ENCODE results near the gene OR10V1. TPM values are rescaled to one million over a fixed set of nuclear protein-coding genes. Genes with fewer than 3 reads are reported as not detected.

Gene OR10V1
- total and polyA plus RNA-seq, 3 donors from 2014 or later = 0.39 TPM; not detected in 2

DNA sequence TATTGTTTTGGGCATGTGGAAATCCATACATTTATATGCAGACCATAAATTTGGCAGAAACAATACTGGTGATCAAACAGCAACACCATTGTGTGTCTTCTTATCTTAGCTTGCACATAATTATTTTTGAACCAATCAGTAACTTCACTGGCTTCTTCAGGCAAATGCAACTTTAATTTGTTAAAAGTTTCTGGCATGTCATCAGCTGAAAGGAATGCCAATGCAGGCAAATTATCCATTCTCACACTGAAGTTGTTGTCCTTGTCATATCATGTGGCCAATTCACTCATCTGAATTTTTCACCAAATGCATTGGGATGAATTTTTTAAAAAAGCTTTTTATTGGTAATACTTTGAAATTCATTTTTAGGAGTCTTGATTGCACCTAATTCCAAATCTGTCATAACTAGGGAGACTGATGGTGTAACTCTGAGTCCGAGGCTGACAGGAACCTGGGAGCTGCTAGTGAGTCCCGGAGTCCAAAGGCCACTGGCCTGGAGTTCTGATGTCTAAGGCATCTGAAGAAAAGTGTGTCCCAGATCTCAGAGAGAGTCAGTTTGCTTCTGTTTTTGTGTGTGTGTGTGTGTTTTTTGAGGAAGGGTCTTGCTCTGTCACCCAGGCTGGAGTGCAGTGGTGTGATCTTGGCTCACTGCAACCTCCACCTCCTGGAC lies 17.4 kb upstream of the OR10V1 start:
- H3K9me3 ChIP-seq = no peaks in the 10 kb centered on the region
- no peaks in the 10 kb centered on the region for H3K4me1 ChIP-seq
- H3K27ac ChIP-seq = no peak overlapping the region
- no peak overlapping the region for H3K4me3 ChIP-seq
- no peaks in the 10 kb centered on the region for H3K36me3 ChIP-seq (ENCODE audit: low read depth, missing control alignments)
- no peaks in the 10 kb centered on the region for H3K27me3 ChIP-seq
- DNase-seq = no peak
- TF ChIP-seq, protein P1, sequence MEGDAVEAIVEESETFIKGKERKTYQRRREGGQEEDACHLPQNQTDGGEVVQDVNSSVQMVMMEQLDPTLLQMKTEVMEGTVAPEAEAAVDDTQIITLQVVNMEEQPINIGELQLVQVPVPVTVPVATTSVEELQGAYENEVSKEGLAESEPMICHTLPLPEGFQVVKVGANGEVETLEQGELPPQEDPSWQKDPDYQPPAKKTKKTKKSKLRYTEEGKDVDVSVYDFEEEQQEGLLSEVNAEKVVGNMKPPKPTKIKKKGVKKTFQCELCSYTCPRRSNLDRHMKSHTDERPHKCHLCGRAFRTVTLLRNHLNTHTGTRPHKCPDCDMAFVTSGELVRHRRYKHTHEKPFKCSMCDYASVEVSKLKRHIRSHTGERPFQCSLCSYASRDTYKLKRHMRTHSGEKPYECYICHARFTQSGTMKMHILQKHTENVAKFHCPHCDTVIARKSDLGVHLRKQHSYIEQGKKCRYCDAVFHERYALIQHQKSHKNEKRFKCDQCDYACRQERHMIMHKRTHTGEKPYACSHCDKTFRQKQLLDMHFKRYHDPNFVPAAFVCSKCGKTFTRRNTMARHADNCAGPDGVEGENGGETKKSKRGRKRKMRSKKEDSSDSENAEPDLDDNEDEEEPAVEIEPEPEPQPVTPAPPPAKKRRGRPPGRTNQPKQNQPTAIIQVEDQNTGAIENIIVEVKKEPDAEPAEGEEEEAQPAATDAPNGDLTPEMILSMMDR (IDR thresholded peaks at IDR 0.05) = no peak
- TF ChIP-seq POLR2A (IDR thresholded peaks at IDR 0.05) = no peak
- 87 to 89% methylated on average over 2 of the region's 2 CpGs for WGBS, 2 donors
- intact Hi-C loops (cut with DNase I; ENCODE audit: low total_unique reads) = no loop called here

DNA sequence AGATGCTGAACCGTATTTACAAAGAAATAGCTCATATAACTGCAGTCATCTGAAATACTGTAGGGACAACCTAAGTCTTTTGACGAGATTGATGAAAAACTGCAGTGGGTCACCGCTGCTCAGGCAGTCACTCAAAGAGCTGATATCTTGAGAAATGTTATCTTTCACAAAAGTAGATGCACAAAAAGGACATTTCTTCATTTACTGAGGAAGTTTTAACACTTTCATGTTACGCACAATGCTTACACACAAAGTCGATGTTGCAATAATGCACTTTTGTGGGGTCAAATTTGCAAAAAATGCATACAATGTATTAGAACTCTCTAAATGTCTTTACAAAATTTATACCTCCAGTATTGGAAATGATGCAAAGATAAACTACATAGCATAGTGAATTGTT lies 16.2 kb upstream of the OR10V1 start:
- WGBS, 2 donors = 89 to 90% methylated on average over 5 of the region's 5 CpGs
- TF ChIP-seq, protein P1 (IDR thresholded peaks at IDR 0.05) = no peak
- TF ChIP-seq POLR2A (IDR thresholded peaks at IDR 0.05) = no peak

DNA sequence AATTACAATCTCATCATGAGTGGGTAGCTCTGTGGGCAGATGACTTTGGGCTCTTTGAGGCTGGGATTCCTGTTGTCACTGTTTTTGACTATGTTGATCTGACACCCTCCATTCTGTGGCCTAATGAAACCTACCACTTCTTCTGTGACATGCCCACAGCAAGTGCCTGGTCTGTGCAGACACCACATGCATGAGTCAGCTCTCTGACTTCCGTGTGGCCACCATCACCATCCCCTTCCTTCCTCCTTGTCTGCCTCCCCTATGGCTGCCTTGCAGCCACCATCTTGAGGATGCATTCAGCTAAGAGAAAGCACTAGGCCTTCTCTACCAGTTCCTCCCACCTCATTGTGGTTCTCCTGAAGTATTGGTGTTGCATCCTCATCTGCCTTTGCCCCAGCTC lies 15.3 kb upstream of the OR10V1 start:
- DNase-seq = no peak
- no peaks in the 10 kb centered on the region for H3K27me3 ChIP-seq
- 60 to 64% methylated on average over 1 of the region's 1 CpG for WGBS, 2 donors
- H3K36me3 ChIP-seq (ENCODE audit: low read depth, missing control alignments) = no peaks in the 10 kb centered on the region
- H3K9me3 ChIP-seq = no peaks in the 10 kb centered on the region
- no peak overlapping the region for H3K27ac ChIP-seq
- intact Hi-C loops (cut with DNase I; ENCODE audit: low total_unique reads) = no loop called here
- TF ChIP-seq, protein P1 (IDR thresholded peaks at IDR 0.05) = no peak
- TF ChIP-seq POLR2A (IDR thresholded peaks at IDR 0.05) = no peak
- H3K4me1 ChIP-seq = no peaks in the 10 kb centered on the region
- no peak overlapping the region for H3K4me3 ChIP-seq

More for the DNA sequence above, 16.2 kb upstream of the OR10V1 start:
- no peaks in the 10 kb centered on the region for H3K4me1 ChIP-seq
- H3K4me3 ChIP-seq = no peak overlapping the region
- intact Hi-C loops (cut with DNase I; ENCODE audit: low total_unique reads) = no loop called here
- no peaks in the 10 kb centered on the region for H3K36me3 ChIP-seq (ENCODE audit: low read depth, missing control alignments)
- H3K27ac ChIP-seq = no peak overlapping the region
- DNase-seq = no peak
- no peaks in the 10 kb centered on the region for H3K9me3 ChIP-seq
- H3K27me3 ChIP-seq = no peaks in the 10 kb centered on the region

DNA sequence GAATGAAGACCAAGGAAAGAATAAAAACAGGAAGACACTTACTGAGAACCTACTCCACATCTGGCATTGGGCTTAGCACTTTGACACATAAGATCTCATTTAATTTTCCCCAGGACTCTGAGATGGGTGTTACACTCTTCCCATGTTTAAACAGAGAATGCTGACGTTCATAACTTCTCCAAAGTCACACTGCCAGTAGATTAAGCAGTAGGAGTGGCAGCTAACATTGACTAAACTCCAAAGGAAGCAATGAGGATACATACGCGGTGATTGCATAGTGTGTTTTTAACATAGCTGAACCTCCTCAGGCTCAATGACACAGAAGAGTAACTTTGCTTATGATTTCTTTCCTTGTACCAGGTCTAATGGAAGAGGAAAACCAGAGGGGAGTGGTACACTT lies 14.5 kb upstream of the OR10V1 start:
- Histone ChIP-seq H3K9me3 (no peaks in the 10 kb centered on the region), H3K4me3 (no peak overlapping the region), H3K36me3 (ENCODE audit: low read depth, missing control alignments) (no peaks in the 10 kb centered on the region), H3K4me1 (no peaks in the 10 kb centered on the region), H3K27me3 (no peaks in the 10 kb centered on the region), H3K27ac (no peak overlapping the region)
- 81 to 82% methylated on average over 3 of the region's 3 CpGs for WGBS, 2 donors
- intact Hi-C loops (cut with DNase I; ENCODE audit: low total_unique reads) = no loop called here
- DNase-seq = no peak
- TF ChIP-seq, protein P1 (IDR thresholded peaks at IDR 0.05) = no peak
- TF ChIP-seq POLR2A (IDR thresholded peaks at IDR 0.05) = no peak

DNA sequence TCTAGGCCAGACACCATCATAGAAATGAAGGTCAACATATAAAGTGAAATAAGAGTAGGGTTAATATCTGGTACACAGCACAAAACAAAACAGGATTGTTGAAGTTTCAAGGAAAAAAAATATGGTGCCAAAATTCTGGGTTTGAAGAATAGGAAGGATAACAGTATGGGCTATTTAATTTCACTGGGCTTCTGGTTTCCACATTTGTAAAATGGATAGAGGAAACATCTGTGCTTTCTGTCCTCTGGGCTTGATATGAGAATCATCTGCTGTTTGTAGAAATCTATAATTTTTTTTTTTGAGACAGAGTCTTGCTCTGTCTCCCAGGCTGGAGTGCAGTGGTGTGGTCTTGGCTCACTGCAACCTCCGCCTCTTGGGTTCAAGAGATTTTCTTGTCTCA lies 13.8 kb upstream of the OR10V1 start:
- H3K4me1 ChIP-seq = no peaks in the 10 kb centered on the region
- H3K27ac ChIP-seq = no peak overlapping the region
- H3K9me3 ChIP-seq = no peaks in the 10 kb centered on the region
- H3K27me3 ChIP-seq = no peaks in the 10 kb centered on the region
- WGBS, 2 donors = 95 to 96% methylated on average over 1 of the region's 1 CpG
- no peak for DNase-seq
- no peak overlapping the region for H3K4me3 ChIP-seq
- H3K36me3 ChIP-seq (ENCODE audit: low read depth, missing control alignments) = no peaks in the 10 kb centered on the region
- intact Hi-C loops (cut with DNase I; ENCODE audit: low total_unique reads) = no loop called here
- TF ChIP-seq POLR2A (IDR thresholded peaks at IDR 0.05) = no peak
- TF ChIP-seq, protein P1 (IDR thresholded peaks at IDR 0.05) = no peak

Data from testis (tissue), 3 donors.